Measurements from ENCODE around the gene MYO18B.

- TF ChIP-seq CTCF (conservative IDR thresholded peaks at IDR 0.05; ENCODE audit: low read depth, low read length) (no peak), EZH2 (IDR thresholded peaks at IDR 0.05; ENCODE audit: low read length, unreplicated experiment) (no peak), EZH2phosphoT487 (IDR thresholded peaks at IDR 0.05; ENCODE audit: borderline replicate concordance, low read length) (no peak)
Measured at GRCh38 chr22:25874327-25874726, 132.3 kb downstream of the MYO18B start.

All from PC-3 (cell line).